HepG2 (cell line): ENCODE data around the gene CISD3. TPM values are rescaled to one million over a fixed set of nuclear protein-coding genes. Genes with fewer than 3 reads are reported as not detected.

ENCODE experiments used
- CENPBD1 ChIP-seq: sonication (generic); formaldehyde crosslinking; IDR thresholded peaks from 2 replicates; pipeline ENCODE4 v1.8.0; 2022; ENCODE audit warnings: missing genetic modification reagents, low read depth, mild to moderate bottlenecking, borderline replicate concordance
- E2F2 ChIP-seq: sonication (generic); formaldehyde crosslinking; IDR thresholded peaks from 2 replicates; pipeline ENCODE4 v1.4.0; 2020; ENCODE audit warnings: missing genetic modification reagents, borderline replicate concordance
- HOXD1 ChIP-seq: sonication (generic); formaldehyde crosslinking; IDR thresholded peaks from 2 replicates; pipeline ENCODE4 v1.5.0; 2020; ENCODE audit warnings: missing genetic modification reagents
- LCORL ChIP-seq, 2 experiments: fragments of 450-650 bp in 1 of 2; sonication (generic) in 1 of 2; formaldehyde crosslinking in 1 of 2; IDR thresholded peaks; 2 replicates each; pipeline versions ENCODE4 v1.5.0 to v1.6.1; 2017 to 2020; ENCODE audit warnings: antibody characterized with exemption in 1 of 2, missing genetic modification reagents in 1 of 2
- MBD4 ChIP-seq: IDR thresholded peaks from 2 replicates; pipeline ENCODE4 v1.6.1; 2012; ENCODE audit warnings: low read length, inconsistent platforms, borderline replicate concordance
- MEIS2 ChIP-seq: sonication (generic); formaldehyde crosslinking; IDR thresholded peaks from 2 replicates; pipeline ENCODE4 v1.9.0; 2021; ENCODE audit warnings: mild to moderate bottlenecking, missing genetic modification reagents
- MTF1 ChIP-seq: sonication (generic); formaldehyde crosslinking; IDR thresholded peaks from 2 replicates; pipeline ENCODE4 v1.5.0; 2020; ENCODE audit warnings: missing genetic modification reagents
- NCOA1 ChIP-seq: sonication (generic); formaldehyde crosslinking; IDR thresholded peaks from 2 replicates; pipeline ENCODE4 v1.9.0; 2021; ENCODE audit warnings: missing genetic modification reagents
- NCOA5 ChIP-seq: sonication (generic); formaldehyde crosslinking; IDR thresholded peaks from 2 replicates; pipeline ENCODE4 v1.4.0; 2020; ENCODE audit warnings: missing genetic modification reagents
- NFIB ChIP-seq: sonication (generic); formaldehyde crosslinking; IDR thresholded peaks from 2 replicates; pipeline ENCODE4 v1.9.0; 2021; ENCODE audit warnings: missing genetic modification reagents, mild to moderate bottlenecking, borderline replicate concordance
- NFRKB ChIP-seq: fragments of 450-650 bp; IDR thresholded peaks from 2 replicates; pipeline ENCODE4 v1.6.1; 2017
- PTBP1 ChIP-seq: fragments of 200-400 bp; formaldehyde crosslinking; IDR thresholded peaks from 2 replicates; pipeline ENCODE4 v1.6.1; 2018; ENCODE audit warnings: low read length, low read depth; ENCODE audit not compliant: poor library complexity, severe bottlenecking
- SNAPC2 ChIP-seq: sonication (generic); formaldehyde crosslinking; IDR thresholded peaks from 2 replicates; pipeline ENCODE4 v1.8.1; 2022; ENCODE audit warnings: mild to moderate bottlenecking, missing genetic modification reagents
- SRSF9 ChIP-seq: fragments of 200-400 bp; formaldehyde crosslinking; IDR thresholded peaks from 2 replicates; pipeline ENCODE4 v1.6.1; 2018; ENCODE audit warnings: borderline replicate concordance, mild to moderate bottlenecking, low read depth, low read length; ENCODE audit not compliant: insufficient read depth, poor library complexity, severe bottlenecking
- THAP11 ChIP-seq: IDR thresholded peaks from 2 replicates; pipeline ENCODE4 v1.6.1; 2016; ENCODE audit warnings: missing biosample characterization, missing genetic modification reagents
- YEATS4 ChIP-seq: sonication (generic); formaldehyde crosslinking; IDR thresholded peaks from 2 replicates; pipeline ENCODE4 v1.4.0; 2020; ENCODE audit warnings: missing genetic modification reagents, borderline replicate concordance
- ZBED4 ChIP-seq: sonication (generic); formaldehyde crosslinking; IDR thresholded peaks from 2 replicates; pipeline ENCODE4 v1.4.0; 2020; ENCODE audit warnings: missing genetic modification reagents, borderline replicate concordance
- ZBTB2 ChIP-seq: sonication (generic); formaldehyde crosslinking; IDR thresholded peaks from 2 replicates; pipeline ENCODE4 v1.8.0; 2022; ENCODE audit warnings: low read depth, missing genetic modification reagents
- ZBTB20 ChIP-seq: sonication (generic); formaldehyde crosslinking; IDR thresholded peaks from 2 replicates; pipeline ENCODE4 v1.8.1; 2023; ENCODE audit warnings: missing genetic modification reagents, low read depth, mild to moderate bottlenecking, borderline replicate concordance
- ZC3H13 ChIP-seq: sonication (generic); formaldehyde crosslinking; IDR thresholded peaks from 2 replicates; pipeline ENCODE4 v1.8.1; 2023; ENCODE audit warnings: mild to moderate bottlenecking, missing genetic modification reagents, moderate library complexity
- polyA plus RNA-seq, 8 experiments: library from polyadenylated mRNA; depleted of rRNA in 3 of 8; stranded (reverse) in 7 of 8; unstranded in 1 of 8; fragments of >200 nt; fragmentation: Illumina TruSeq in 4 of 8; extraction: Trizol in 4 of 8; gene quantifications; 2 replicates each; pipeline versions ENCODE4 v1.2.1 to v1.2.3, GENCODE V29; 2011 to 2016; ENCODE audit warnings: low read depth in 4 of 8, missing spikeins in 1 of 8, mixed read lengths in 1 of 8; ENCODE audit not compliant: insufficient read depth in 1 of 8
- total RNA-seq, 5 experiments: library from RNA; depleted of rRNA; stranded (reverse); fragments of >200 nt; fragmentation: Illumina TruSeq; extraction: Trizol; gene quantifications; 2 replicates each; pipeline ENCODE4 v1.2.3, GENCODE V29; 2016; ENCODE audit warnings: low read depth in 1 of 5

CISD3 gene
- total and polyA plus RNA-seq, 2 of the 13 experiments (the other 11 are each of a cell fraction or from before 2014, with no cell fraction given), result 30.0 to 34.1 TPM

GRCh38 chr17:38752308-38753070 is 22.3 kb downstream of the CISD3 start, which contains the start of gene PSMB3 (continued):
- TF ChIP-seq CENPBD1 (no peak), NCOA1 (CRISPR knock-in tag) (peak; percentile 64; the same call in 1 of the 2 replicates), E2F2 (0 out of 2 replicates have a peak, but pooled peaks have one; percentile 43), SRSF9 (no peak), NFRKB (no peak), PTBP1 (no peak), NFIB (CRISPR knock-in tag) (no peak), SNAPC2 (CRISPR knock-in tag) (peak; percentile 94; the same call in 1 of the 2 replicates), MEIS2 (CRISPR knock-in tag) (peak; percentile 46; the same call in 1 of the 2 replicates), ZBTB20 (no peak), HOXD1 (peak; percentile 76), THAP11 (CRISPR knock-in tag) (peak; percentile 96), YEATS4 (CRISPR knock-in tag) (peak; percentile 93), ZBTB2 (CRISPR knock-in tag) (peak; percentile 84), NCOA5 (CRISPR knock-in tag) (no peak), MBD4 (no peak), MTF1 (CRISPR knock-in tag) (no peak), ZC3H13 (CRISPR knock-in tag) (0 out of 2 replicates have a peak, but pooled peaks have one; percentile 13), ZBED4 (CRISPR knock-in tag) (peak; percentile 50; the same call in 1 of the 2 replicates), LCORL (IDR thresholded peaks at IDR 0.05) (no peak), LCORL (CRISPR knock-in tag; IDR thresholded peaks at IDR 0.05) (no peak)
